Caco-2 (cell line): ENCODE results near the gene LDLRAD3. TPM values are rescaled to one million over a fixed set of nuclear protein-coding genes. Genes with fewer than 3 reads are reported as not detected.

ENCODE experiments used
- BruUV-seq: library from RNA; stranded (reverse); fragments of 400-500 nt; replicated peaks from 2 replicates; lab custom pipeline; 2021; lab: Mats Ljungman, UMichigan
- CTCF ChIA-PET: fragments of 300-600 bp; sonication (Branson Sonifier 250); formaldehyde crosslinking; loops from one replicate; lab custom pipeline; 2022; ENCODE audit warnings: antibody characterized with exemption; lab: Charles Lee
- POLR2A ChIA-PET: fragments of 300-600 bp; sonication (Branson Sonifier 250); formaldehyde crosslinking; loops from one replicate; lab custom pipeline; 2022; ENCODE audit warnings: antibody characterized with exemption; lab: Charles Lee
- DNase-seq, 2 experiments: peaks; one replicate each; pipeline versions ENCODE4 v3.0.0 to v3.0.0-alpha.2; 2020 to 2022
- H3K27me3 ChIP-seq: replicated peaks from 2 replicates; pipeline ENCODE4 v1.6.0; 2011; ENCODE audit warnings: low read length; ENCODE audit not compliant: control insufficient read depth, insufficient read depth
- H3K36me3 ChIP-seq: 2 replicates; pipeline ENCODE4 v1.5.1; 2011; ENCODE audit warnings: low read length; ENCODE audit not compliant: control insufficient read depth, insufficient read depth
- H3K4me1 ChIP-seq: fragments of 250-450 bp; sonication (Bioruptor Pico); 2 replicates; pipeline ENCODE4 v1.5.1; 2020; ENCODE audit warnings: mild to moderate bottlenecking
- H3K4me3 ChIP-seq: 2 replicates; pipeline ENCODE4 v1.5.1; 2011; ENCODE audit warnings: low read depth, mild to moderate bottlenecking, control low read depth, low read length
- H3K9me3 ChIP-seq: fragments of 250-450 bp; sonication (Bioruptor Pico); 2 replicates; pipeline ENCODE4 v1.5.1; 2020; ENCODE audit warnings: mild to moderate bottlenecking, moderate library complexity
- H3K27ac Mint-ChIP-seq: one replicate; pipeline ENCODE4 v1.8.0; 2022; ENCODE audit warnings: mixed read lengths; ENCODE audit not compliant: unreplicated experiment
- H3K27me3 Mint-ChIP-seq: one replicate; pipeline ENCODE4 v1.8.0; 2022; ENCODE audit warnings: mixed read lengths; ENCODE audit not compliant: insufficient read depth, unreplicated experiment
- H3K36me3 Mint-ChIP-seq: one replicate; pipeline ENCODE4 v1.8.0; 2022; ENCODE audit warnings: mild to moderate bottlenecking, mixed read lengths; ENCODE audit not compliant: insufficient read depth, unreplicated experiment
- H3K4me1 Mint-ChIP-seq: one replicate; pipeline ENCODE4 v1.8.0; 2022; ENCODE audit warnings: low read depth, mixed read lengths; ENCODE audit not compliant: unreplicated experiment
- H3K4me3 Mint-ChIP-seq: one replicate; pipeline ENCODE4 v1.8.0; 2022; ENCODE audit warnings: mild to moderate bottlenecking, moderate library complexity, mixed read lengths; ENCODE audit not compliant: unreplicated experiment
- H3K9me3 Mint-ChIP-seq: one replicate; pipeline ENCODE4 v1.8.0; 2022; ENCODE audit warnings: mixed read lengths; ENCODE audit not compliant: unreplicated experiment
- CTCF ChIP-seq, 2 experiments: fragments of 200-600 bp in 1 of 2; IDR thresholded peaks; 1 replicate in 1 of 2; 2 replicates in 1 of 2; pipeline versions ENCODE4 v1.5.1 to v1.8.0; 2011 to 2022; ENCODE audit warnings: antibody characterized with exemption in 1 of 2, control low read depth in 1 of 2, inconsistent platforms in 1 of 2, low read depth in 1 of 2, low read length in 1 of 2, mild to moderate bottlenecking in 1 of 2, moderate library complexity in 1 of 2; ENCODE audit not compliant: insufficient read depth in 1 of 2, severe bottlenecking in 1 of 2, unreplicated experiment in 1 of 2
- intact Hi-C: fragments of 100-400 bp; cut with micrococcal nuclease; formaldehyde crosslinking; loops from one replicate; pipeline ENCODE4 v1.10.0; 2022; ENCODE audit not compliant: unreplicated experiment
- total RNA-seq: library from RNA; stranded (reverse); gene quantifications from 2 replicates; pipeline ENCODE4 v1.2.3, GENCODE V29; 2022

LDLRAD3 gene
- total RNA-seq, 1 experiment from 2014 or later, result 9.9 TPM

DNA sequence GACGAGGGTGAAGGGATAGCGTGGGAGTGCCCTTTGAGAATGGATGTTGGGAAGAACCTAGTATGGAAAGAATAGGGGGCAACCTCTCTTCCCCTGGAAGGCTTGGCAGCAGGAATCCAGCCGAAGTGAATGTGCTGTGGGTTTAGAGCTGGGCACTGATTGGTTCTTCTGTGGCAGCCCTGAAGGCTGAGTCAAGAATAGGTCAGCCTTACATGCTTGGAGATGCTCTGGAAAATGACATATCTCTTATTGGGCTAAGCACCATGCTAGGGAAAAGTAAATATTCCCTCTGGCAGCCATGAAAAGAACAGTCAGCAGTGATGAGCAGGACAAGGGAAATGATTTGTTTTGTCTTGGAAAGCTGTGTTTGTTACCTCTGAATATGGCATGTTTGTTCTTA lies 195.9 kb downstream of the LDLRAD3 start:
- CTCF ChIA-PET, result no interaction called here

DNA sequence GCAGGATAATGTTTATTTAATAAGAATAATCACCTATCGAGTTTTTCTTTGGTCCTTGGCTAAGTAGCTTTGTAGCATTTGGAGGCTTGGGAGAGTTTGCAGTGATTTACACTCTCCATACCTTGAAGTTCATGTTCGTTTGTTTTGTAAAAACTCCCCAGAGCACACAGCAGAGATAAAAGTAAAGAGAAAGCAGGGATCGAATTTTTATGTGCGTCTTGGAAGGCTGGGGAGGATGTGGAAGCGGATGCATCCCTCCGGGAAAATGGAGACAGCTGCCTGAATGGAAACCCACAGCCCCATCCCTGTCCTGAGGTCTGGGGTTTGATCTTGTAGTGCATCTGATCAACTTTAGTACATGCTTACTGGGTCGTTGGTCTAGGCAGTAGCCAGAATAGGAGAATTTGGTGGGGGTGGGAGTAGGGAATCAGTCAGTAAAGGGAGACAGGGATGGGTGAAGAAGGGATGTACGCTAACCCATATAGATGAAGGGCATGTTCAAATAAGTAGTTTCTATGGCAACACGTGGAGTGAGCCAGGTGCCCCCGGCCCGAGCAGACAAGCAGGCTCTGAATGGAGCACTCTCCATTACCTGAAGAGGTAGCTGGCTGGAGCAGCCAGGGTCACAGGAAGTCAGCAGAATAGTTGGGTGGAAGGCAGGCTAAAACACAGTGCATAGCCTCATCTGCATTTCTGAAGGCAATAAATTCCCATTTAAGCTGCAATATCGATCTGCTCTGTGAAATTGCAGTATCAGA lies 197.5 kb downstream of the LDLRAD3 start:
- Mint-ChIP-seq H3K27me3 (no peaks in the 10 kb centered on the region), H3K27ac (no peak overlapping the region), H3K4me3 (no peak overlapping the region), H3K9me3 (no peaks in the 10 kb centered on the region), H3K4me1 (no peaks in the 10 kb centered on the region), H3K36me3 (no peaks in the 10 kb centered on the region)
- POLR2A ChIA-PET, result no interaction called here
- CTCF ChIA-PET, result no interaction called here
- Histone ChIP-seq H3K36me3 (no peaks in the 10 kb centered on the region), H3K9me3 (no peaks in the 10 kb centered on the region), H3K4me3 (no peak overlapping the region), H3K27me3 (no peaks in the 10 kb centered on the region), H3K4me1 (peaks cover 7% of the 10 kb centered on the region)
- BruUV-seq, result no TSS peak
- no peak for DNase-seq
- intact Hi-C loops, result no loop called here
- no peak for TF ChIP-seq CTCF (IDR thresholded peaks at IDR 0.05; ENCODE audit: insufficient read depth in 1 of 2, low read depth in 1 of 2, low read length in 1 of 2, severe bottlenecking in 1 of 2, unreplicated experiment in 1 of 2)

More for the DNA sequence above, 195.9 kb downstream of the LDLRAD3 start:
- Histone ChIP-seq H3K4me3 (no peak overlapping the region), H3K4me1 (no peaks in the 10 kb centered on the region), H3K36me3 (no peaks in the 10 kb centered on the region), H3K27me3 (no peaks in the 10 kb centered on the region), H3K9me3 (no peaks in the 10 kb centered on the region)
- Mint-ChIP-seq H3K36me3 (no peaks in the 10 kb centered on the region), H3K27ac (no peak overlapping the region), H3K4me3 (no peak overlapping the region), H3K27me3 (no peaks in the 10 kb centered on the region), H3K9me3 (no peaks in the 10 kb centered on the region), H3K4me1 (no peaks in the 10 kb centered on the region)
- no peak for TF ChIP-seq CTCF (IDR thresholded peaks at IDR 0.05; ENCODE audit: insufficient read depth in 1 of 2, low read depth in 1 of 2, low read length in 1 of 2, severe bottlenecking in 1 of 2, unreplicated experiment in 1 of 2)
- BruUV-seq, result no TSS peak
- DNase-seq, result no peak
- intact Hi-C loops, result no loop called here
- POLR2A ChIA-PET, result no interaction called here

GRCh38 chr11:36141956-36142355 lies 198.1 kb downstream of the LDLRAD3 start:
- BruUV-seq, result no TSS peak
- Mint-ChIP-seq H3K27me3 (no peaks in the 10 kb centered on the region), H3K27ac (no peak overlapping the region), H3K4me3 (no peak overlapping the region), H3K36me3 (no peaks in the 10 kb centered on the region), H3K9me3 (no peaks in the 10 kb centered on the region), H3K4me1 (no peaks in the 10 kb centered on the region)
- Histone ChIP-seq H3K4me1 (peaks cover 7% of the 10 kb centered on the region), H3K36me3 (no peaks in the 10 kb centered on the region), H3K4me3 (no peak overlapping the region), H3K27me3 (no peaks in the 10 kb centered on the region), H3K9me3 (no peaks in the 10 kb centered on the region)
- ChIA-PET CTCF (no interaction called here), POLR2A (no interaction called here)
- TF ChIP-seq CTCF (IDR thresholded peaks at IDR 0.05; ENCODE audit: insufficient read depth in 1 of 2, low read depth in 1 of 2, low read length in 1 of 2, severe bottlenecking in 1 of 2, unreplicated experiment in 1 of 2), result no peak
- intact Hi-C loops, result no loop called here
- no peak for DNase-seq
